Measurements from ENCODE around the gene OR2A25.
"Not testable (repeated sequence)": the region's sequence is repeated elsewhere in the genome, so short reads cannot be mapped to it uniquely, and the experiment has no call there.

Gene OR2A25

GRCh38 chr7:144038887-144039286, 30.7 kb upstream of the OR2A25 start:
- H3K4me1 Mint-ChIP-seq (ENCODE audit: low read depth): no peaks in the 10 kb centered on the region
- no peaks in the 10 kb centered on the region for H3K9me3 Mint-ChIP-seq (ENCODE audit: low read depth)
- no peak overlapping the region for H3K4me3 Mint-ChIP-seq
- H3K27ac Mint-ChIP-seq: no peak overlapping the region
- peaks cover 2% of the 10 kb centered on the region for H3K27me3 Mint-ChIP-seq
- H3K36me3 Mint-ChIP-seq: no peaks in the 10 kb centered on the region

GRCh38 chr7:144048648-144049047, 21.0 kb upstream of the OR2A25 start, which contains the start of gene OR2A5:
Gene OR2A5, plus strand, starts transcription at chr7:144048948. Its CDS starts 1,454 bp downstream, at chr7:144050402.
- H3K36me3 Mint-ChIP-seq: no peaks in the 10 kb centered on the region
- H3K4me1 Mint-ChIP-seq (ENCODE audit: low read depth): no peaks in the 10 kb centered on the region
- no peak within 1 kb of the TSS for H3K4me3 Mint-ChIP-seq
- no peak within 1 kb of the TSS for H3K27ac Mint-ChIP-seq
- H3K27me3 Mint-ChIP-seq: peaks cover 5% of the 10 kb centered on the region
- H3K9me3 Mint-ChIP-seq (ENCODE audit: low read depth): no peaks in the 10 kb centered on the region

- Mint-ChIP-seq H3K4me1 (ENCODE audit: low read depth) (no peaks in the 10 kb centered on the region), H3K36me3 (no peaks in the 10 kb centered on the region), H3K27ac (no peak overlapping the region), H3K4me3 (no peak overlapping the region), H3K27me3 (peaks cover 6% of the 10 kb centered on the region), H3K9me3 (ENCODE audit: low read depth) (no peaks in the 10 kb centered on the region)
Observed at GRCh38 chr7:144049491-144049890, 20.1 kb upstream of the OR2A25 start.

GRCh38 chr7:144050093-144050492, 19.5 kb upstream of the OR2A25 start:
- Mint-ChIP-seq H3K27me3 (peaks cover 7% of the 10 kb centered on the region), H3K36me3 (no peaks in the 10 kb centered on the region), H3K4me1 (ENCODE audit: low read depth) (no peaks in the 10 kb centered on the region), H3K4me3 (no peak overlapping the region), H3K27ac (no peak overlapping the region), H3K9me3 (ENCODE audit: low read depth) (no peaks in the 10 kb centered on the region)

- H3K9me3 Mint-ChIP-seq (ENCODE audit: low read depth); H3K27me3 Mint-ChIP-seq; H3K4me1 Mint-ChIP-seq (ENCODE audit: low read depth); H3K27ac Mint-ChIP-seq; H3K4me3 Mint-ChIP-seq; H3K36me3 Mint-ChIP-seq: not testable (repeated sequence)
Observed at GRCh38 chr7:144050884-144051283, 18.7 kb upstream of the OR2A25 start.

GRCh38 chr7:144057954-144058353, 11.7 kb upstream of the OR2A25 start:
- H3K9me3 Mint-ChIP-seq (ENCODE audit: low read depth): peaks cover 4% of the 10 kb centered on the region
- peaks cover 4% of the 10 kb centered on the region for H3K27me3 Mint-ChIP-seq
- no peak overlapping the region for H3K27ac Mint-ChIP-seq
- no peaks in the 10 kb centered on the region for H3K4me1 Mint-ChIP-seq (ENCODE audit: low read depth)
- H3K36me3 Mint-ChIP-seq: peaks cover 2% of the 10 kb centered on the region
- no peak overlapping the region for H3K4me3 Mint-ChIP-seq

GRCh38 chr7:144063710-144064109, 5.9 kb upstream of the OR2A25 start:
- Mint-ChIP-seq H3K36me3 (peaks cover 2% of the 10 kb centered on the region), H3K27ac (no peak overlapping the region), H3K4me3 (no peak overlapping the region), H3K9me3 (ENCODE audit: low read depth) (peaks cover 4% of the 10 kb centered on the region), H3K4me1 (ENCODE audit: low read depth) (no peaks in the 10 kb centered on the region), H3K27me3 (peaks cover 9% of the 10 kb centered on the region)

- Mint-ChIP-seq H3K27ac (no peak overlapping the region), H3K9me3 (ENCODE audit: low read depth) (no peaks in the 10 kb centered on the region), H3K36me3 (no peaks in the 10 kb centered on the region), H3K4me3 (no peak overlapping the region), H3K4me1 (ENCODE audit: low read depth) (no peaks in the 10 kb centered on the region), H3K27me3 (peaks cover 7% of the 10 kb centered on the region)
Observed at GRCh38 chr7:144069953-144070352, 342 bp downstream of the OR2A25 start.

GRCh38 chr7:144074374-144074773, 4.8 kb downstream of the OR2A25 start:
- no peaks in the 10 kb centered on the region for H3K4me1 Mint-ChIP-seq (ENCODE audit: low read depth)
- H3K4me3 Mint-ChIP-seq: no peak overlapping the region
- no peaks in the 10 kb centered on the region for H3K36me3 Mint-ChIP-seq
- no peaks in the 10 kb centered on the region for H3K9me3 Mint-ChIP-seq (ENCODE audit: low read depth)
- no peak overlapping the region for H3K27ac Mint-ChIP-seq
- H3K27me3 Mint-ChIP-seq: peaks cover 2% of the 10 kb centered on the region

- no peak within 1 kb of the TSS for H3K4me3 Mint-ChIP-seq
- peaks cover 5% of the 10 kb centered on the region for H3K27me3 Mint-ChIP-seq
- H3K4me1 Mint-ChIP-seq (ENCODE audit: low read depth): no peaks in the 10 kb centered on the region
- peaks cover 6% of the 10 kb centered on the region for H3K9me3 Mint-ChIP-seq (ENCODE audit: low read depth)
- H3K27ac Mint-ChIP-seq: no peak within 1 kb of the TSS
- H3K36me3 Mint-ChIP-seq: peaks cover 3% of the 10 kb centered on the region
Observed at GRCh38 chr7:144085978-144086377, 16.4 kb downstream of the OR2A25 start, which contains the start of gene OR2A12. Gene OR2A12, plus strand, starts transcription at chr7:144086278. Its CDS starts 8,830 bp downstream, at chr7:144095108.

GRCh38 chr7:144086730-144087129, 17.1 kb downstream of the OR2A25 start:
- peaks cover 5% of the 10 kb centered on the region for H3K27me3 Mint-ChIP-seq

GRCh38 chr7:144087230-144087629, 17.6 kb downstream of the OR2A25 start:
- H3K27me3 Mint-ChIP-seq: peaks cover 5% of the 10 kb centered on the region
- no peaks in the 10 kb centered on the region for H3K4me1 Mint-ChIP-seq (ENCODE audit: low read depth)
- no peak overlapping the region for H3K27ac Mint-ChIP-seq
- H3K4me3 Mint-ChIP-seq: no peak overlapping the region
- peaks cover 6% of the 10 kb centered on the region for H3K9me3 Mint-ChIP-seq (ENCODE audit: low read depth)
- H3K36me3 Mint-ChIP-seq: peaks cover 3% of the 10 kb centered on the region

More at GRCh38 chr7:144086730-144087129, 17.1 kb downstream of the OR2A25 start:
- H3K4me1 Mint-ChIP-seq (ENCODE audit: low read depth): no peaks in the 10 kb centered on the region
- H3K4me3 Mint-ChIP-seq: no peak overlapping the region
- peaks cover 6% of the 10 kb centered on the region for H3K9me3 Mint-ChIP-seq (ENCODE audit: low read depth)
- H3K27ac Mint-ChIP-seq: no peak overlapping the region
- H3K36me3 Mint-ChIP-seq: peaks cover 3% of the 10 kb centered on the region

GRCh38 chr7:144090667-144091066, 21.1 kb downstream of the OR2A25 start:
- no peaks in the 10 kb centered on the region for H3K4me1 Mint-ChIP-seq (ENCODE audit: low read depth)
- peaks cover 3% of the 10 kb centered on the region for H3K36me3 Mint-ChIP-seq
- H3K27ac Mint-ChIP-seq: no peak overlapping the region
- H3K4me3 Mint-ChIP-seq: no peak overlapping the region
- H3K27me3 Mint-ChIP-seq: peaks cover 6% of the 10 kb centered on the region
- peaks cover 6% of the 10 kb centered on the region for H3K9me3 Mint-ChIP-seq (ENCODE audit: low read depth)

- no peaks in the 10 kb centered on the region for H3K36me3 Mint-ChIP-seq
- H3K27ac Mint-ChIP-seq: no peak overlapping the region
- no peak overlapping the region for H3K4me3 Mint-ChIP-seq
- H3K4me1 Mint-ChIP-seq (ENCODE audit: low read depth): peaks cover 20% of the 10 kb centered on the region
- H3K9me3 Mint-ChIP-seq (ENCODE audit: low read depth): no peaks in the 10 kb centered on the region
- peaks cover 3% of the 10 kb centered on the region for H3K27me3 Mint-ChIP-seq
Observed at GRCh38 chr7:144098776-144099175, 29.2 kb downstream of the OR2A25 start.

GRCh38 chr7:144100607-144101006, 31.0 kb downstream of the OR2A25 start:
- H3K36me3 Mint-ChIP-seq: no peaks in the 10 kb centered on the region
- peaks cover 20% of the 10 kb centered on the region for H3K4me1 Mint-ChIP-seq (ENCODE audit: low read depth)
- no peak overlapping the region for H3K4me3 Mint-ChIP-seq
- peaks cover 3% of the 10 kb centered on the region for H3K27me3 Mint-ChIP-seq
- H3K9me3 Mint-ChIP-seq (ENCODE audit: low read depth): no peaks in the 10 kb centered on the region
- H3K27ac Mint-ChIP-seq: no peak overlapping the region

GRCh38 chr7:144102041-144102440, 32.4 kb downstream of the OR2A25 start:
- H3K4me1 Mint-ChIP-seq (ENCODE audit: low read depth): peaks cover 20% of the 10 kb centered on the region
- H3K27me3 Mint-ChIP-seq: peaks cover 2% of the 10 kb centered on the region
- H3K27ac Mint-ChIP-seq: no peak overlapping the region
- no peaks in the 10 kb centered on the region for H3K36me3 Mint-ChIP-seq
- no peaks in the 10 kb centered on the region for H3K9me3 Mint-ChIP-seq (ENCODE audit: low read depth)
- H3K4me3 Mint-ChIP-seq: no peak overlapping the region

Measured in activated naive CD8-positive, alpha-beta T cell (primary cell).